Muscle layer of duodenum (tissue), 2 donors: Measurements from ENCODE around the gene TXNDC17.
"Not testable (repeated sequence)": the region's sequence is repeated elsewhere in the genome, so short reads cannot be mapped to it uniquely, and the experiment has no call there.

Source experiments
- H3K27ac ChIP-seq: one replicate; pipeline ENCODE4 v1.7.0; 2013; ENCODE audit warnings: mild to moderate bottlenecking, low read length
- H3K27me3 ChIP-seq: one replicate; pipeline ENCODE4 v1.7.0; 2013; ENCODE audit warnings: low read depth, mild to moderate bottlenecking, control low read depth, low read length
- H3K36me3 ChIP-seq, 2 donors: one replicate each; pipeline ENCODE4 v1.7.0; 2013; ENCODE audit warnings: low read length in 2 of 2, control low read depth in 1 of 2, mild to moderate bottlenecking in 1 of 2; ENCODE audit not compliant: insufficient read depth in 2 of 2, control insufficient read depth in 1 of 2
- H3K4me1 ChIP-seq, 2 donors: one replicate each; pipeline ENCODE4 v1.7.0; 2013; ENCODE audit warnings: low read length in 2 of 2, mild to moderate bottlenecking in 2 of 2, control low read depth in 1 of 2, moderate library complexity in 1 of 2; ENCODE audit not compliant: insufficient read depth in 2 of 2, control insufficient read depth in 1 of 2
- H3K4me3 ChIP-seq, 2 donors: one replicate each; pipeline ENCODE4 v1.7.0; 2013; ENCODE audit warnings: low read length in 2 of 2, low read depth in 1 of 2, mild to moderate bottlenecking in 1 of 2
- H3K9me3 ChIP-seq, 2 donors: one replicate each; pipeline ENCODE4 v1.7.0; 2013; ENCODE audit warnings: low read length in 2 of 2, control low read depth in 1 of 2, mild to moderate bottlenecking in 1 of 2; ENCODE audit not compliant: control insufficient read depth in 1 of 2
- donor health status: healthy.

TXNDC17 gene

DNA sequence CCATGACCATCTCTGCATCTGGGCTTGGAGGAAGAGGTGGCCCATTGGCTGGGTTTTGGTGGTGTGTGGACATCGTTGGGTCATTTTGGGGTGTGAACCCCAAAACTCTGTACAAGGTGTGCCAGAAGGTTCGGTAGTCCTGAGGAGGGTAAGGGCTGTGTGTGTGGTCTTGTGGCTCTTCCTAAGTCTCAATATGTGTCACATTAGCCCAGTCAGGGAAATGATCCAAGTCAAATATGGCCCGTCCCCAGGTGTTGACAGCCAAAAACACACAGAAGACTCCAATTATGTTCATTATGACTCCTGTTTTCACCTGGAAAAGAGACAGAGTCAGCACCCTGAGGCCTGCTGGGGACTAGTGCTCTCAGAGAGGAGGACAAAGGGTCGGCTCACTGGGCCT lies 45.2 kb downstream of the TXNDC17 start:
- Histone ChIP-seq H3K36me3 (no peaks in the 10 kb centered on the region), H3K27ac (no peak overlapping the region), H3K4me1 (no peaks in the 10 kb centered on the region), H3K27me3 (no peaks in the 10 kb centered on the region), H3K4me3 (no peak overlapping the region), H3K9me3 (no peaks in the 10 kb centered on the region)

DNA sequence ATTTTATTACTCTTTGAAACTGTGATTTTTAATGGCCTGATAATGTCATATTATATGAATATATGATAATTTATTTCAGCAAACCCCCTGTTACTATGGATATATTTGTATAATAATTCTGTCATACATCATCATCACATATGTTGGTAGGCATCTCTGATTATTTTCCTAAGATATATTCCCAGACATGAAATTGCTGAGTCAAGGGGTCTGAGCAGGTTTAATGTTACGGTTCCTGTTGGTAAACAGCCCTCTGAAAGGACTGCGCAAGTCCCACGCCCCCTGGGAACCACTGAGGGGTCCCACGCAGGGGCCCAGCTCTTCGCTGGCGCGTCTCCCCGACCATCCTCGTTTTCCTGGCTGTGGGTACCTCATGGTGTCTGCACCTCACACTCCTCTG lies 48.1 kb downstream of the TXNDC17 start:
- Histone ChIP-seq H3K4me3 (no peak overlapping the region), H3K9me3 (no peaks in the 10 kb centered on the region), H3K36me3 (no peaks in the 10 kb centered on the region), H3K4me1 (no peaks in the 10 kb centered on the region), H3K27ac (no peak overlapping the region), H3K27me3 (peaks cover 3% of the 10 kb centered on the region)

DNA sequence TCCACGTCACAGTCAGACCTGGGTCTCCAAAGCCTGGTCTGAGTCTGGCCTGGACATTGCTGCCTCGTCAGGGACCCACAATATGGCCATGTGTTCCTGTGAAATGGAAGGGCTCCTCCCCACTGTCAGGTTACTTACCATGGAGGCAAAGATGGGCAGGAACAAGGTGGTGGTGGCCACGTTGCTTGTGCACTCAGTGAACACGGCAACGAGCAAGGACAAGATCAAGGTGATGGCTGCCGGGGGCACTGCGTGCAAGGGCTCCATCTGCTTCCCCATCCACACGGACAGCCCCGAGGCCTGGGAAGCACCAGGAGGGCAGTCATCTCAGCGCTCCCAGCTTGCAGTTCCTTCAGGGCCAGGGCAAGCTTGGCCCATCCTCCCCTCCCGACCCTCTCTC lies 49.8 kb downstream of the TXNDC17 start:
- H3K27me3 ChIP-seq = peaks cover 3% of the 10 kb centered on the region
- H3K4me3 ChIP-seq = no peak overlapping the region
- H3K27ac ChIP-seq = no peak overlapping the region
- no peaks in the 10 kb centered on the region for H3K9me3 ChIP-seq
- H3K36me3 ChIP-seq = no peaks in the 10 kb centered on the region
- H3K4me1 ChIP-seq = no peaks in the 10 kb centered on the region

DNA sequence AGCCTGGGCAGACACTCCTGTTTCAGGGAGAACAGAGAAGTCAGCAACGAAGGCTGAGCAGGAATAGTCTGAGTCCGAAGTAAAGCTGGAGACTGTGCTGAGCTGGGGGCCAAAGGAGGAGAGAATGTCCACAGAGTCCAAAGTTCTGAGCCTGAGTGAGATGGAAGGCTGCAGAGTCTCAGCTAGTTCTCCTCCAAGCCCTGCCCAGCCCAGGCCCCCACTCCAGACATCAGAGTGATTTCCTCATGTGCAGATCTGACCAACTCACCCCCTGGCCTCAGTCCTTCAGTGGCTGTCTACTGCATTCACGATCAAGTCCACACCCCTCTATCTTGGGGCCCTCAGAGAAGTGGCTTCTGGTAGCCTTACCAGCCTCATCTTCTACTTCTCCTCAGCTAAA lies 50.7 kb downstream of the TXNDC17 start:
- Histone ChIP-seq H3K4me3 (no peak overlapping the region), H3K27ac (no peak overlapping the region), H3K4me1 (no peaks in the 10 kb centered on the region), H3K9me3 (no peaks in the 10 kb centered on the region), H3K27me3 (peaks cover 3% of the 10 kb centered on the region), H3K36me3 (no peaks in the 10 kb centered on the region)

DNA sequence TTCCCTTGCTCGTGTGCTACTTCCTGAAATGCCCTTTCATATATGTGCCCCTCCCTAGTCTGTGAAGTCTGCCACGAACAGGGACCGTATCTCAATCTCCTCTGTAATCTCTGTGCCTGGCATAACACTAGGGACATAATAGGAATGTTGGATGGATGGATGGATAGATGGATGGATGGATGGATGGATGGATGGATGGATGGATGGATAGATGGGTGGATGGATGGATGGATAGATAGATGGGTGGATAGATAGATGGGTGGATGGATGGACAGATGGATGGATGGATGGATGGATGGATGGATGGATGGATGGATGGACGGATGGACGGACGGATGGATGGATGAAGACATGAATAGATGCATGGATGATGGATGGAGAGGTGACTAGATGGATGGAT lies 51.1 kb downstream of the TXNDC17 start:
- H3K4me3 ChIP-seq, H3K9me3 ChIP-seq, H3K27ac ChIP-seq, H3K36me3 ChIP-seq, H3K4me1 ChIP-seq, H3K27me3 ChIP-seq: not testable (repeated sequence)
